Lower leg skin (tissue), 3 donors: Measurements from ENCODE around the gene STAT4.

Experiments used
- CTCF ChIP-seq, 3 donors: fragments of 450-650 bp; IDR thresholded peaks; one replicate each; pipeline ENCODE4 v1.5.1; 2016; ENCODE audit warnings: antibody characterized with exemption in 3 of 3, mild to moderate bottlenecking in 3 of 3, moderate library complexity in 2 of 3
- POLR2A ChIP-seq, 2 donors: fragments of 450-650 bp; IDR thresholded peaks; one replicate each; pipeline ENCODE4 v1.6.1; 2016 to 2017; ENCODE audit warnings: antibody characterized with exemption in 2 of 2, mild to moderate bottlenecking in 1 of 2, moderate library complexity in 1 of 2

- TF ChIP-seq CTCF (IDR thresholded peaks at IDR 0.05) = no peak
- TF ChIP-seq POLR2A (IDR thresholded peaks at IDR 0.05) = no peak
These were observed 22.4 kb upstream of the STAT4 start for GRCh38 chr2:191173206-191173605.
